NCI-H128 (cell line): ENCODE measurements around the gene ZNF774.
"Not testable (repeated sequence)": the region's sequence is repeated elsewhere in the genome, so short reads cannot be mapped to it uniquely, and the experiment has no call there.

Experiments
- DNase-seq: peaks from one replicate; lab custom pipeline; 2025; ENCODE audit not compliant: unreplicated experiment; lab: John Stamatoyannopoulos, UW

Gene ZNF774

DNA sequence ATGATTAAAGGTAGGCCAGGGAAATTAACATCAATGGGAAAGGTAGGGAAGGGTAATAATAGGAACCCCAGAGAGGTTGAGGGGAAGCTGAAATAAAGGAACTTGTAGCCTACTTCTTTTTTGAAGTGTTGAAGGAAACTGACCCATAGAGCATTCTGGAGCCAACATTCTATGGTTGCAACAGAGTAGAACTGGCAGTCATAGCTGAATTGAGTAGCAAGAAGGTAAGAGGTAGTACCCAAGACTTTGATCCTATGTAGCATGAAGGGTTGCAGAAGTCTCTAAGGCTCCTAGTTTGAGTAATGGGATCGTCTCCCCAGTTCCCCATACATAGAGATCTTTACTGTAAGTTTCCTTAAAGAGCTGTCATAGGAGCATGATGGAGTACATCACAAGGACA is 7.4 kb upstream of the ZNF774 start:
- DNase-seq = no peak

DNA sequence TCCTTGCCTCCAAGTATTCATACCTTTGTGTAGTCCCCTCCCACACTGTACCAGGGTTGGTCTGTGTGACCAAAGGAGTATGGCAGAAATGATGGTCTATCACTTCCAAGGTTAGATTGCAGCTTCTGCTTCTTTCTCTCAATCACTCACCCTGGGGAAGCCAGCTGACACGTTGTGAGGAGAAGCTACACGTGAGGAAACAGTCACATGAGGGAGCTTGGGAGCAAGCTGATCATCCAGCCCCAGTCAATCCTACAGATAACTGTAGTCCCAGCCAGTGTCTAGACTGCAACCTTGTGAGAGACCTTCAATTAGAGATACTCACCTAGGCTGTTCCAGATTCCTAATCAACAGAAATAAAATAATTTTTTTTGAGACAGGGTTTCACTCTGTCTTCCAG is 6.2 kb upstream of the ZNF774 start:
- no peak for DNase-seq

GRCh38 chr15:90347431-90348065 is 4.5 kb upstream of the ZNF774 start:
- not testable (repeated sequence) for DNase-seq

GRCh38 chr15:90348456-90348855 is 3.6 kb upstream of the ZNF774 start:
- no peak for DNase-seq

DNA sequence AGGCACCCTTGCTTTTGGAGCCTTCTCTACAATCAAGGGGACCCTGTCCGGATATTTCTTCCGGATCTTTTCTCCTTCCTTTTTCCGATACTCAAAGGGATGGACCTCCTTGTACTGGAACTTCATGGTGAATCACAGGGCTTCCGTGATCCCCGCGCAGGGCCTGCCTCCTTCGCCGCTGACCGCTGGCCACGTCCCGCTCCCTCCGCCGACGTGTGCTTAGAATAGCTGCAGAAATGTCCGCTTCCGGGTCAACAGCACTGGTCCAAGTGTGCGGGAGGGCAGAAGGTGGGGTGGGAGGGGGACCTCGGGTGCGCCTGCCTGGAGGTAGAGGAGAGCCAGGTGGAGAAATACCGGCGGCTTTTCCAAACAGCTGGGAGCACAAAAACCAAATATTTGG is 3.0 kb upstream of the ZNF774 start:
- no peak for DNase-seq

DNA sequence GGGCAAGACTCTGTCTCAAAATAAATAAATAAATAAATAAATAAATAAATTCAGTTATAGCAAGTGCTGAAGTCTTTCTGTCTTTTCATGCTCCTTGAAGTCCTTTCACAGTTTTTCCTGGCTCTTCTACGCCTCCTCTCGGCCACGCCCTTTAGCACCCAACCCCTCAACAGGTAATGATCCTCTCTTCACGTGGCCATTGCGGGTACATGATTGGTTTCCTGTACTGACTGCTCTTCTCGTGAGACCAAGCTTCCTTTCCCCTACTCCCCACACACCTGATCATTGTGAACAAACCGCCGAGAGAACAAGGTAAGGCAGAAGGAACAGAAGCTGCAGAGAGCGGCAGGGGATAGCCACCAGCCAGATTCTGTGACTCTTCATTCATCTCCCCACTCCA is 2.3 kb upstream of the ZNF774 start:
- no peak for DNase-seq

GRCh38 chr15:90351479-90352106 is 491 bp upstream of the ZNF774 start:
- no peak for DNase-seq

DNA sequence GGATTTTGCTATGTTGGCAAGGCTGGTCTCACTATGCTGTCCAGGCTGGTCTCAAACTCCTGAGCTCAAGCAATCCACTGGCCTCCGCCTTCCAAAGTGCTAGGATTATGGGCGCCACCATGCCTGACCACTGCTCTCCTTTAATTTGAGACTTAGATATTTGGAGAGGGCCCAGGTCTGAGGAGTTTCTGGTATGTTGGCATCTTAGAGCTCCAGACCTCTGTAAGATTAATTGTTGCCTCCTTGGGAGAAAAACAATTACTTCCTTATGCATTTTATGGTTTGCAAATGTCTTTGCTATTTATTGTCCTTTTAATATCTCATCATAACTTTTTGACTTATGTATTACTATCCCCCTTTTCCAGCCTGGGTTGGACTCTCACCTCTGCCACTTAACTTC is 2.9 kb downstream of the ZNF774 start:
- DNase-seq = no peak

DNA sequence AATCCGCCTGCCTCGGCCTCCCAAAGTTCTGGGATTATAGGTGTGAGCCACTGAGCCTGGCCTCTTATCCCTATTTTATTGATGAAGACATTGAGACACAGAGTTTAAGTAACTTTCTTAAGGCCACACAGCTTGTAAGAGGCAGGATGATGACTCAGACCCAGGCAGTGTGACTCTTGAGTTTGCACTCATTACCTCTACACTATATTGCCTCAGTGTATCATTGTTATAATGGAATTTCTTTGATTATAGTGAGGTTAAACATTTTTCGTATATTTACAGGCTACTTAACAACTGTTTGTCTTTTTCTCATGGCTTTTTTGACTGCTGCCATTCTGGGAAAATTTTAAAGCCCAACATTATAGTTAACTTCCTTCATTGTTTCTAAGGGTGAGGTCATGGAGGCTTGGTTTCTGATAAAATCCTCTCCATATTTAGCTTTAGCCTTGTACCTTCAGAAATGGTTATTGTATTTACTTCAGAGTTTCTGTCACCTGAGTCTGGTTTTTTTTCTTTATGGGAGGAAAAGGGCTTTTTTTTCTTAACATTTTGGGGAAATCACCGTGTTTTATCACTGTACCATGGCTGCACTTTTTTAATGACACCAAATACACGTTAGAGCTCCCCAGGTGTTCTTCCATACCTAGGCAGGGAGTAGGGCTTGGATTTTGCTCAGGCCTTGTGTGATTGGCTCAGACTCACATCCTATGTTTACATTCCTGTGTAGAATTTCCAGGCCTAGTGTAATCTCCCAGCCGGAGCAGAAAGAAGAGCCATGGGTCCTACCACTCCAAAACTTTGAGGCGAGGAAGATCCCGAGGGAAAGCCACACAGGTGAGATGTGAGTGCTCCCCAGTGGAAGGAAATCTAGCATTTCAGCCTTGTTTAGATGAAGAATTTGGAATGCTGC is 6.3 kb downstream of the ZNF774 start:
- no peak for DNase-seq

DNA sequence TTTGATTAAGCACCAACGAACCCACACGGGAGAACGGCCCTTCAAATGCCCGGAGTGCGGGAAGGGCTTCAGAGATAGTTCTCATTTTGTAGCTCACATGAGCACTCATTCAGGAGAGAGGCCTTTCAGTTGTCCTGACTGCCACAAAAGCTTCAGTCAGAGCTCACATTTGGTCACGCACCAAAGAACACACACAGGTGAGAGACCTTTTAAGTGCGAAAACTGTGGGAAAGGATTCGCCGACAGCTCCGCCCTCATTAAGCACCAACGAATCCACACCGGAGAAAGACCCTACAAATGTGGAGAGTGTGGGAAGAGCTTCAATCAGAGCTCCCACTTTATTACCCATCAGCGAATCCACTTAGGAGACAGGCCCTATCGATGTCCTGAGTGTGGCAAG is 8.7 kb downstream of the ZNF774 start:
- DNase-seq = peak; percentile 40

GRCh38 chr15:90362936-90363212 is 10.8 kb downstream of the ZNF774 start:
- no peak for DNase-seq

DNA sequence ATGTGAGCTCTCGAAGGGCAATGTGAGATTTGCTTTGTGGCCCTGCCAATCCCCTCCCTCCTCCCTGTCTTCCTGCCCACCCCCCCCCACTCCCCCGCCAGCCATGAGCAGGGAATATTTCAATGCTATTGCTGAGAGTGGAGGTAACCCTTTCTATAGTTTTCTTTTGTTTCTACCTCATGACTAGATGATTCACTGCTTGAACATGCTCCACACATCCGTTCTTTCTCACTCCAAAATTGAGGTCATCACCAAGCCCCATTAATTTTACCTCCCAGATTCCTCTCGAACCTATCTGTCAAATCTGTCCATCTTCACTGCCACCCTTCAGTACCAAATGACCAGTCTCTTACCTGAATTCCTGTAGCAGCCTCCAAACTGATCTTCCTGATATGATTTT is 12.2 kb downstream of the ZNF774 start:
- DNase-seq = no peak

GRCh38 chr15:90365414-90366055 is 13.5 kb downstream of the ZNF774 start:
- no peak for DNase-seq

- DNase-seq = no peak
Observed at GRCh38 chr15:90367576-90367975, 15.5 kb downstream of the ZNF774 start.

GRCh38 chr15:90375071-90375470 is 23.0 kb downstream of the ZNF774 start:
- no peak for DNase-seq

DNA sequence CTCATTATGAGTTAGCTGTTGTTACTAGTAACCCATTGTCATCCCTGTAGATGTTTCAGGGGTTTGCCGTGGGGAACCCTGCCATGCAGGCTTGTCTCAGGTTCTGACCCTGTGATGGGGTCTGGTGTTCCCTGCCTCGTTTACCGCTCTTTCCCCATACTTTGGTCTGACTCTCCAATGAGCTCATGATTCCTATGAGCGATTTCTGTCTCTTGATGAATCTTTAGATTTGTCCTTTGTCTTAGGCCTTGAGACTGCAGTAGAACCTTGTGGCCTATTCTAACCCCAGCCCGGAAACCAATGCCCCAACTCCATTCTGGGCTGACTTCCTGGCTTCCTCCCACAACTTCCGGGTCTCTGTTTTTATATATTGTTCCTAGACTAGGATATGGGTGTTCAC is 24.7 kb downstream of the ZNF774 start:
- DNase-seq = no peak

GRCh38 chr15:90379263-90379662 is 27.2 kb downstream of the ZNF774 start:
- DNase-seq = no peak

DNA sequence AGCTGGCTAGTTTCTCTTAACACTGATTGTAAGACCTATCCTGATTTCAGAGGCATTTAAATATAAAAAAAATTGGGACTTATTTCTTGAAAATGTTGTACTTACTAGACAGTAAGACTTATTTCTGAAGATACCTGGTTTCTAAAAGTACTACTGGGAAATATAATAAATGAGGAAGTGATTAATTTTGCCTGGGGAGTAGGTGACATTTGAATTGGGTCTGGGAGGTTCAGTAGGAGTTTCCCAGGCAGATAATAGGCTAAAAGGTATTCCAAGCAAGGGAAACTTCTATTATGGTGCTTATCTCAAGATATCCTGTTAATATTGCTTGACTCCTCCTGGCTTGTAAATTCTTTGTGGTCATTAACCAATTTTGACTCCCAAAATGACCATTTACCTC is 29.4 kb downstream of the ZNF774 start:
- no peak for DNase-seq

DNA sequence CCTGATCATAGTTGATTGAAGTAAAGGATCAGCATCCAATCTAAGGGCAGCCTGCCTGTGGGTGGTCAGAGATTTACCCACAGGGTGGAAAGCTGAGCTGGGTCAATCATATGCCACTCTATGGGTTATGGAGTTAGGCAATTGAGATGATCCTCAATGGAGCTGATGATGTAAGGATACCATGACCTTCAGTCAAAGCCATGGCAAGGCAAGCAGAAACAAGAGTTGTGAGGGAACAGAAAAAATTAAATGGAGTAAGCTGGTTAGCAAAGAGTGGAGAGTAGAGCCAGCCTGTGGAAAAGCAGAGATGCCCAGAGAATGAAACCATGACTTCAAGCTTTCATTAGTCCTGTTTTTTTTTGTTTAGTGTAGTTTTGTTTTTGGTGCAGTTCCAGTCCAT is 30.2 kb downstream of the ZNF774 start:
- no peak for DNase-seq

DNA sequence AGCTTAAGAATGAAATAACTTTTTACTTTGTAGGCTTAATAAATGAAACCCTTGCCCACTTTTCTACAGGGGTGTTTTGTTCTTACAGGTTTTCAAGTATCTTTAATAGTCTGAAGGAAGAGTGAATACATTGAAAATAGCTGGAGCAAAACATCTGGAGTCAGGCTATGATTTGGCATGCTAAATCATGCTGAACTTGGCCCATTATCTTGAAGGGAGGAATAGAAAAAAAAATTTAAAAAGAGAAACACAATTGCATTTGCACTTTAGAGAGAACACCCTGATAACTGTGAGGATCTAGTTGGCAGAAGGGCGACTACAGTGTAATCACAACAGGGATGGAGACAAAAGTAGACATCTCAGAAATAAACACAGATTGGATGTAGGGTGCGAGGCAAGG is 34.1 kb downstream of the ZNF774 start:
- DNase-seq = no peak

GRCh38 chr15:90387534-90388461 is 35.7 kb downstream of the ZNF774 start, which contains the start of gene IQGAP1:
Gene IQGAP1, plus strand, starts transcription at chr15:90388242. Its CDS starts 100 bp downstream, at chr15:90388342.
- peak; percentile 85 for DNase-seq
